Fibroblast of lung (primary cell): ENCODE measurements around the gene TMEM132D. TPM values are rescaled to one million over a fixed set of nuclear protein-coding genes. Genes with fewer than 3 reads are reported as not detected.

Experiments used
- DNase-seq, 2 donors: peaks; one replicate each; pipeline versions ENCODE4 v3.0.0 to v3.0.0-alpha.2; 2010; ENCODE audit warnings: low read depth in 2 of 2
- H2AFZ ChIP-seq: 2 replicates; pipeline ENCODE4 v1.5.1; 2012; ENCODE audit warnings: low read length, control low read depth, inconsistent platforms
- H3K27ac ChIP-seq: 2 replicates; pipeline ENCODE4 v1.5.1; 2011; ENCODE audit warnings: low read length, control low read depth; ENCODE audit not compliant: insufficient read depth
- H3K27me3 ChIP-seq: 2 replicates; pipeline ENCODE4 v1.5.1; 2011; ENCODE audit warnings: mild to moderate bottlenecking, low read length; ENCODE audit not compliant: control insufficient read depth, insufficient read depth
- H3K36me3 ChIP-seq: 2 replicates; pipeline ENCODE4 v1.5.1; 2011; ENCODE audit warnings: low read length; ENCODE audit not compliant: control insufficient read depth, insufficient read depth
- H3K4me1 ChIP-seq: 2 replicates; pipeline ENCODE4 v1.5.1; 2011; ENCODE audit warnings: low read length; ENCODE audit not compliant: control insufficient read depth, insufficient read depth; ENCODE audit errors: extremely low read depth
- H3K4me2 ChIP-seq: 2 replicates; pipeline ENCODE4 v1.5.1; 2011; ENCODE audit warnings: low read length, control low read depth; ENCODE audit not compliant: insufficient read depth; ENCODE audit errors: extremely low read depth
- H3K4me3 ChIP-seq, 4 experiments: fragments of 200-600 bp in 1 of 4; sonication (generic) in 1 of 4; replicated peaks in 1 of 4; 2 replicates each; pipeline ENCODE4 v1.5.1; 2011 to 2016; ENCODE audit warnings: low read length in 4 of 4, low read depth in 3 of 4, mild to moderate bottlenecking in 3 of 4, control low read depth in 2 of 4, inconsistent platforms in 1 of 4, mixed read lengths in 1 of 4; ENCODE audit not compliant: insufficient read depth in 1 of 4; ENCODE audit errors: control extremely low read depth in 1 of 4
- H3K79me2 ChIP-seq: 2 replicates; pipeline ENCODE4 v1.5.1; 2012; ENCODE audit warnings: mild to moderate bottlenecking, low read length, inconsistent platforms; ENCODE audit not compliant: control insufficient read depth, insufficient read depth
- H3K9ac ChIP-seq: 2 replicates; pipeline ENCODE4 v1.5.1; 2011; ENCODE audit warnings: mild to moderate bottlenecking, low read length, control low read depth; ENCODE audit not compliant: insufficient read depth
- H3K9me3 ChIP-seq: 2 replicates; pipeline ENCODE4 v1.5.1; 2012; ENCODE audit warnings: low read depth, low read length; ENCODE audit not compliant: control insufficient read depth, insufficient read depth
- H4K20me1 ChIP-seq: 2 replicates; pipeline ENCODE4 v1.5.1; 2011; ENCODE audit warnings: low read length; ENCODE audit not compliant: control insufficient read depth, insufficient read depth; ENCODE audit errors: extremely low read depth
- EZH2 ChIP-seq: IDR thresholded peaks from 2 replicates; pipeline ENCODE4 v1.5.1; 2012; ENCODE audit warnings: low read length, control low read depth, mild to moderate bottlenecking; ENCODE audit errors: missing control alignments
- polyA plus RNA-seq, 2 donors: library from polyadenylated mRNA; depleted of rRNA in 1 of 2; stranded (reverse) in 1 of 2; unstranded in 1 of 2; fragments of >200 nt; gene quantifications; 2 replicates each; pipeline ENCODE4 v1.2.1, GENCODE V29; 2011 to 2012; ENCODE audit warnings: missing spikeins in 1 of 2
- total RNA-seq: library from RNA; depleted of rRNA; stranded (reverse); fragments of >200 nt; gene quantifications from 2 replicates; pipeline ENCODE4 v1.2.1, GENCODE V29; 2014
- TF ChIP-seq, protein P1 (sequence below), 2 donors: IDR thresholded peaks in 1 of 2; conservative IDR thresholded peaks in 1 of 2; 1 replicate in 1 of 2; 2 replicates in 1 of 2; pipeline ENCODE4 v1.5.1; 2011 to 2012; ENCODE audit warnings: low read length in 2 of 2, control low read depth in 1 of 2, inconsistent platforms in 1 of 2, low read depth in 1 of 2, mild to moderate bottlenecking in 1 of 2

The TMEM132D gene
- total and polyA plus RNA-seq, 2 donors (not counting 1 experiment from before 2014, with no cell fraction given), result not detected

DNA sequence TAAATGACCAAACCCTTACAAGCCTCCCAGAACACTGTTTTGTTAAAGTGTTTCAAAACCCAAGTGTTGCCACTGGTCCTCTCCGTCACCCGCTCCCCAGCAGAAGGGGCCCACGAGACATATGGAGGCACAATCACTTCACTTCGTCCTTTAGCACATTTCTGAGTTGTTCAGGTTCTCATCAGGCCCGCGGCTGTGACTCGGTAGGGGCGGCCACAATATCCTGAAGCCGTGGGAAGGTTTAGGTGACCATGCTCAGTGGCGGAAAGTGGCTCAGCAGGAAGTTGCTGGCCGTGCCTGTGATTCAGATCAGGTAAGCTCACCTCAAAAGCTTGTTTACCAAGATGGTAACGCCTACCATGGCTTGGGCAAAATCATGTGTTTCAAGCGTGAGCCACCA is 823.0 kb downstream of the TMEM132D start:
- H3K27ac ChIP-seq, result no peak overlapping the region
- H3K9ac ChIP-seq, result no peak overlapping the region
- H4K20me1 ChIP-seq, result no peaks in the 10 kb centered on the region
- no peak overlapping the region for H3K4me3 ChIP-seq
- H3K27me3 ChIP-seq, result no peaks in the 10 kb centered on the region
- H3K4me1 ChIP-seq, result no peaks in the 10 kb centered on the region
- no peaks in the 10 kb centered on the region for H3K36me3 ChIP-seq
- H3K9me3 ChIP-seq, result no peaks in the 10 kb centered on the region
- no peak overlapping the region for H3K4me2 ChIP-seq
- no peak overlapping the region for H2AFZ ChIP-seq
- DNase-seq, result no peak
- TF ChIP-seq EZH2, result no peak
- TF ChIP-seq, protein P1, sequence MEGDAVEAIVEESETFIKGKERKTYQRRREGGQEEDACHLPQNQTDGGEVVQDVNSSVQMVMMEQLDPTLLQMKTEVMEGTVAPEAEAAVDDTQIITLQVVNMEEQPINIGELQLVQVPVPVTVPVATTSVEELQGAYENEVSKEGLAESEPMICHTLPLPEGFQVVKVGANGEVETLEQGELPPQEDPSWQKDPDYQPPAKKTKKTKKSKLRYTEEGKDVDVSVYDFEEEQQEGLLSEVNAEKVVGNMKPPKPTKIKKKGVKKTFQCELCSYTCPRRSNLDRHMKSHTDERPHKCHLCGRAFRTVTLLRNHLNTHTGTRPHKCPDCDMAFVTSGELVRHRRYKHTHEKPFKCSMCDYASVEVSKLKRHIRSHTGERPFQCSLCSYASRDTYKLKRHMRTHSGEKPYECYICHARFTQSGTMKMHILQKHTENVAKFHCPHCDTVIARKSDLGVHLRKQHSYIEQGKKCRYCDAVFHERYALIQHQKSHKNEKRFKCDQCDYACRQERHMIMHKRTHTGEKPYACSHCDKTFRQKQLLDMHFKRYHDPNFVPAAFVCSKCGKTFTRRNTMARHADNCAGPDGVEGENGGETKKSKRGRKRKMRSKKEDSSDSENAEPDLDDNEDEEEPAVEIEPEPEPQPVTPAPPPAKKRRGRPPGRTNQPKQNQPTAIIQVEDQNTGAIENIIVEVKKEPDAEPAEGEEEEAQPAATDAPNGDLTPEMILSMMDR (conservative IDR thresholded peaks at IDR 0.05 in 1 of 2, IDR thresholded peaks at IDR 0.05 in 1 of 2; ENCODE audit: low read depth in 1 of 2, low read length in 2 of 2), result no peak
- H3K79me2 ChIP-seq, result no peaks in the 10 kb centered on the region

DNA sequence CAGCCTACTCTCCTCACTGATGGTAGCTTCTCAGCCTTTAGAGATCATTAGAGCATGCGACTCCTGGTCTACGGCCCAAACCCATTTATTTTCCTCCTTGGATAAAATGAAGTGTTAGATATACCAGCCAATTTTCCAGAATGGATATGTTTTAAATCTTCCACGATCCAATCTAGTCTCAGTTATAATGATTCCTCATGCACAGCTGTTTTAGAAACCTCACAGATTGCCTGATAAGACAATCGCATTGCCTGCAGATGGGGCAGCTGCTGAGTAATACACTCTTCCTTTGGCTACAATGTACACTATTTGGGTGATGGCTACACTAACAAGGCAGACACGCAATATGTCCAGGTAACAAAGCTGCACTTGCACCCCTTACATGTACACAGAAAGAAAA is 823.4 kb downstream of the TMEM132D start:
- H3K27ac ChIP-seq, result no peak overlapping the region
- DNase-seq, result no peak
- H4K20me1 ChIP-seq, result no peaks in the 10 kb centered on the region
- H3K36me3 ChIP-seq, result no peaks in the 10 kb centered on the region
- H3K4me1 ChIP-seq, result no peaks in the 10 kb centered on the region
- TF ChIP-seq EZH2, result no peak
- TF ChIP-seq, protein P1 (conservative IDR thresholded peaks at IDR 0.05 in 1 of 2, IDR thresholded peaks at IDR 0.05 in 1 of 2; ENCODE audit: low read depth in 1 of 2, low read length in 2 of 2), result no peak
- H3K27me3 ChIP-seq, result no peaks in the 10 kb centered on the region
- no peaks in the 10 kb centered on the region for H3K9me3 ChIP-seq
- H2AFZ ChIP-seq, result no peak overlapping the region
- no peak overlapping the region for H3K9ac ChIP-seq
- H3K4me2 ChIP-seq, result no peak overlapping the region
- H3K4me3 ChIP-seq, result no peak overlapping the region
- H3K79me2 ChIP-seq, result no peaks in the 10 kb centered on the region

DNA sequence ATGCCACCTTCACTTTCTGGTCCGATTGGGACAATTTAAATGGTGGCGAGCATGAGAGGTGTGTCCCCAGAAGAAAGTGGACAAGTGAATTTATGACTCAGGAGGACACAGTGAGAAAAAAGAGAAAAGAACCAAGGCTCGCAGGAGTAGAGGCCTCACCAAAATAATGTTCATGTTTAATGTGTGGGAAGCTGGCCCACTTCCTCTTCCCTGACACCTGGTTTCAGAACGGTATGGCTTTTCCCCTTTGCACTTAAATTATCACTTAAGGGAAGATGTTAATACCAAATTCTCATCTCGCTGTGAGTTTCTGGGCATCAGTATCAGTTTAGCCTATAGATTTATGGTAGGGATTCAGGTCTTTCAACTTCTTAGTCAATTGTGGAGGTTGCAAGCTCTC is 824.1 kb downstream of the TMEM132D start:
- Histone ChIP-seq H3K4me1 (no peaks in the 10 kb centered on the region), H2AFZ (no peak overlapping the region), H4K20me1 (no peaks in the 10 kb centered on the region), H3K79me2 (no peaks in the 10 kb centered on the region), H3K36me3 (no peaks in the 10 kb centered on the region), H3K9ac (no peak overlapping the region), H3K27ac (no peak overlapping the region), H3K9me3 (no peaks in the 10 kb centered on the region), H3K4me3 (no peak overlapping the region), H3K27me3 (no peaks in the 10 kb centered on the region), H3K4me2 (no peak overlapping the region)
- DNase-seq, result no peak
- TF ChIP-seq, protein P1 (conservative IDR thresholded peaks at IDR 0.05 in 1 of 2, IDR thresholded peaks at IDR 0.05 in 1 of 2; ENCODE audit: low read depth in 1 of 2, low read length in 2 of 2), result no peak
- TF ChIP-seq EZH2, result no peak
